HFF-Myc (cell line): Measurements from ENCODE around the gene GRWD1.

ENCODE experiments used
- DNase-seq: peaks from one replicate; pipeline ENCODE4 v3.0.0-alpha.2; 2011; ENCODE audit warnings: low read depth; ENCODE audit errors: extremely low read depth
- H3K4me3 ChIP-seq: replicated peaks from 2 replicates; pipeline ENCODE4 v1.5.1; 2011; ENCODE audit warnings: low read depth, mild to moderate bottlenecking, control low read depth, low read length
- CTCF ChIP-seq: IDR thresholded peaks from 2 replicates; pipeline ENCODE4 v1.5.1; 2012; ENCODE audit warnings: mild to moderate bottlenecking, low read depth, low read length, control low read depth; ENCODE audit errors: missing control alignments

GRWD1 gene

GRCh38 chr19:48455908-48456562, 10.3 kb downstream of the GRWD1 start:
- H3K4me3 ChIP-seq, result no peak overlapping the region
- no peak for DNase-seq
- no peak for TF ChIP-seq CTCF

- no peak overlapping the region for H3K4me3 ChIP-seq
- TF ChIP-seq CTCF, result no peak
- no peak for DNase-seq
These were observed 11.1 kb downstream of the GRWD1 start for GRCh38 chr19:48456864-48457263.

- no peak overlapping the region for H3K4me3 ChIP-seq
- no peak for TF ChIP-seq CTCF
- no peak for DNase-seq
These were observed 12.2 kb downstream of the GRWD1 start for GRCh38 chr19:48458016-48458415.

GRCh38 chr19:48461651-48461981, 15.8 kb downstream of the GRWD1 start:
- DNase-seq, result no peak

GRCh38 chr19:48461982-48462655, 16.3 kb downstream of the GRWD1 start:
- TF ChIP-seq CTCF, result no peak
- no peak overlapping the region for H3K4me3 ChIP-seq
- DNase-seq, result no peak

More at GRCh38 chr19:48461651-48461981, 15.8 kb downstream of the GRWD1 start:
- TF ChIP-seq CTCF, result no peak
- no peak overlapping the region for H3K4me3 ChIP-seq

GRCh38 chr19:48465215-48465614, 19.4 kb downstream of the GRWD1 start:
- no peak overlapping the region for H3K4me3 ChIP-seq
- no peak for TF ChIP-seq CTCF
- DNase-seq, result no peak
